HG03060 (cell line): ENCODE measurements around the gene PPP3CA.

Experiments used
- ATAC-seq: cut with Tn5 transposase; IDR thresholded peaks from one replicate; pipeline ENCODE4 v1.9.1; 2021; ENCODE audit warnings: low read depth, moderate number of reproducible peaks; ENCODE audit not compliant: unreplicated experiment

Gene PPP3CA

DNA sequence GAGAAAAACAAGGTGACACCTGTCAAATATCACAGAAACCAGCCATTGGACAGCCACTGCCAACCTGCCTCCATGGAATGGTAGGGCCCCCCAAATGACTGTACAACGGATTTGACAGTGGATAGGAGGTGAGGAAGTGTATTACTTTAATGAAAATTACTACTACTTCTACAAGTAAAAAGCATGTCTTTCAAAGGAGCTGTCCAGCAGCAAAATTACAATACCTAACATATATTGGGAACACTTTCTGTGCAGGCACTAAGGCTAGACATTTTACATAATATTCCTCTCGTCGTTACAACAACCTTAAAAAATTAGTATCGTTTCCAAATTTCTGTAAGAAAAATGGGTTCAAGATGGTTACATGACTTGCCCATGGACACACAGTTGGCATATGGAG, 14.9 kb downstream of the PPP3CA start:
- ATAC-seq, result no peak

DNA sequence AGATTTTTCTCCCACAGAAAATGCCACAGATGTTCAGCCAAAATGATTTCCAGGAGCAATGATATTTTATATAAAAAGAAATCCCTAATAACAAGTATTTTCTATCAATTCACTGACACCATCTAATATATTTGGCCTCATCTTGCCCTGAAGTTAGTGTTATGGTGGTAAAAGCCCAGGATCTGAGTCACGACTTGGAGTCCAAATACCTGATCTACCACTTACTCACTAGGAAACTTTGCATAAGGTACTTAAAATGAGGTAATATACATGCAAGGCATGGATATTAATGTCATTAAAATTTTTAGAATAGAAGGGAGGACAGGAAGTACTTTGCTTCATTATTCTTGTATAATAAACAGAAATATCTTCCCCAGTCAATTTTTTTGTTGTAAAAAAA, 16.3 kb downstream of the PPP3CA start:
- no peak for ATAC-seq

DNA sequence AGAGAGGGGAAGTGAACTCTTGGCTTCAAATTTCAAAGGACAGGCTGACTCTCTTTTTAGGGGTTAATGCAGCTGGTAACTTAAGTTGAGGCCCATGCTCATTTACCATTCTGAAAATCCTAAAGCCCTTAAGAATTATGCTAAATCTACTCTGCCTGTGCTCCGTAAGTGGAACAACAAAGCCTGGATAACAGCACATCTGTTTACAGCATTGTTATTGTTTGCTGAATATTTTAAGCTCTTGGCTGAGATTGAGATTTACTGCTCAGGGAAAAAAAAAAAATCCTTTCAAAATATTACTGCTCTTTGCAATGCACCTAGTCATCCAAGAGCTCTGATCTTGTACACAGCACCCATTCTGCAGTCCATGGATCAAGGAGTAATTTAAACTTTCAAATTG, 17.7 kb downstream of the PPP3CA start:
- ATAC-seq, result no peak

DNA sequence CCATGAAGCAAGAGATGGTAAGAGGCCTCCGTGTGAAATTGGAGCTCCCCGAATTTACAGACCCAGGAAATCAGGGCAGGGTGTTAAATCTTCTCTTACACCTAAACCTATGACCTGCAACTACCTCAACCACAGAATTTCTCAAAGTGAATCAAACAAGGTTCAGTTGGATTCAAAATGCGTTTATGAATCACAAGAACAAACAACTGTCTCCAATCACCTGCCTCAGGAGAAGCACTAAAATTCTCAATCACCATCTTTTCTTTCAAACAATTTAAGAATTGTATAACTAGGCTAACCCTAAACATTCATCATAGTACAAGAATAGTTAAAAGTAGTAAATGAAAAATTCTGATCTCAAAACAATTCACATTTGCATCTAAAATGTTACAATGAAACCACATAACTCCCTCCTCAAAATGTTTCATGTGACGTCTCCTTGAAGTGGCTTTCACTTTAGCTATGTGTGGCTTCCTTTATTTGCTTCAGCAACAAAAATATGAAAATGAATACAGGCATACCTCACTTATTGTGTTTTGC, 19.2 kb downstream of the PPP3CA start:
- ATAC-seq, result peak; percentile 76

DNA sequence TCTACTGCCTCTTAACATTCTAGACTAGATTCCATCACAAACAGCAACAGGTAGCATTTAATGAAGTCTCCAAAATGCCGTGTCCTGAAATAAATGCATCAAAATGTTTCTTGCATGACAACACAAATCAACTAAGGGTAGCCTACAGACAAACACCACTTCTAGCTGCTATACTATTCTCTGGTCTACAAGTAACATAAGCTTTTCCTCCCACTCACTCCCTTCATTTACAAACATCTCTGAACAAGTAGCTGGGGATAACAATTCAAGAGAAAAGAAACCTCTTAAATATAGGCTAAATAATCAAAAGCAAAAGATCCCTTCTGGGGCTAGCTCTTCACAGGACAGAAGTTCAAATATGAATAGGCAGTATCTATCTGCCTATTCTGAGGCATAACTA, 20.8 kb downstream of the PPP3CA start:
- no peak for ATAC-seq

DNA sequence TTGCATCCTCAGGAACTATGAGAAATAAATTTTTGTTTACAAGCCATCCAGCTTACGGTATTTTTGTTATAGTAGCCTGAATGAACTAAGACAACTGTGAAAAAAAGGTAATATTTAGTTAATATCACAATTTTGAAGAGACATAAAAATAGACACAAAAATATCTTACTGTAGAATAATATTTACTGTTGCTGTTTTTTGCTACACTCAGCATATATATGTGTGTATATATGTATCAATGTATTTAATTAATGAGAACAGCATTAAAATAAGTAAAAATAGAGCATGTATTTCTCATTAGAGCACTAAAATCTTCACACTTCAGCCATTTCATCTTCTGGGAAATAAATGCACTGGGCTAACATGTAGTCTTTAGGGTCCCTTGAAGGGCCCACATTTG, 24.6 kb downstream of the PPP3CA start:
- ATAC-seq, result no peak

DNA sequence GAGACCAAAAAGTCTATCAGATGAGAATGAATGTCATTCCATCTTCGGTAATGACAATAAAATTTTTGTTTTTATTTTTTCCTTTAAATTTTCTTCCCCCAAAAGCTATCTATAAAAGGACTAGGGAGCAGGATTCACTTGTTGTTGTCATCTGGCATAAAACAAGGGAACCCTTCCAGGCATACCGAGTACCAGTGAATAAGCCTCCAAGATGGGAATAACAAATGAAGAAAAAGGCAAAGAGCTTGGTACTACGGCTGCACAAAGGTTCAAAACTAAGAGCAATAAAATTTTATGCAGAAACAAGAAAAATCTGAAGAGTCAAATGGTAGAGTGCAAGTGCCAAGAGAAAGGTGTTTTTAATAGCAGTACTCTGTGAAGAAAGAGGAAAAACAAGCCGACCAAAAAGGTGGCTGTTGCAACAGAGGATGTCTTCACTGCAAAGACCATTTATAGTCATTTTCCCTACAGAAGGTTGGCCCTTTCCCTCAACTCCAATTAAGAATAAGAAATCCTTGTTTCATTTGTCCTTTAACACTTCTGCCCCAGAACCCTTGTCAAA, 25.8 kb downstream of the PPP3CA start:
- no peak for ATAC-seq

DNA sequence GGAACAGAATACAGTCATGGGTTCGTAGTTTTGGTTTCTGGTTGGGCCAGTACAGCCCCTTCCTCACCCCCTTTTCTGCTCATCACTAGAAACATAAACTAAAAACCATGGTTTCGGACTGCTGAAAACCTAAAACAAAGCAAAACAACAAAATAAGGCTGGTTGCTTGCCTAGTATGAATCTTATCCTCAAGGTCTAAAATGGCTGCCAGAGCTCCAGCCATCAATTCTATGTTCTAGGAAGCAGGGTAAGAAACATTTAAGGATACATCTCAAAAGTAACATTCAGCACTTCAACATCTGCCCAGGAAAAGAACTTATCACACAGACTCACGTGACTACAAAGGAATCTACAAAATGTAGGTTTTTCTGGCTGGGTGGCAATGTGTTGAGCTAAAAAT, 31.5 kb downstream of the PPP3CA start:
- no peak for ATAC-seq

DNA sequence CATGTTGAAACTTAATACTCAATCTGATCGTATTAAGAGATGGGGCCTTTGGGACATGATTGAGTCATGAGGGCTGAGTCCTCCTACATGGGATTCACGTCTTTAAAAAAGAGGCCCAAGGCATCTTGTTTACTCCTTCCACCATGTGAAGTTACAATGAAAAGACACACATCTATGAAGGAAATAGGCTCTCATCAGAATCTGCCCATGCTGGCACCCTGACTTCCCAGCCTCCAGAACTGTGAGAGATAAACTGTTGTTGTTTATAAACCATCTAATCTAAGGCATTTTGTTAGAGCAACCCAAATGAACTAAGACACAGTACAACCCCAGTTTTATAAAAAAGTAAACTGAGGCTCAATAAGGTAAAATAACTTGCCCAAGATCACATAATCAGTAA, 32.3 kb downstream of the PPP3CA start:
- ATAC-seq, result no peak

DNA sequence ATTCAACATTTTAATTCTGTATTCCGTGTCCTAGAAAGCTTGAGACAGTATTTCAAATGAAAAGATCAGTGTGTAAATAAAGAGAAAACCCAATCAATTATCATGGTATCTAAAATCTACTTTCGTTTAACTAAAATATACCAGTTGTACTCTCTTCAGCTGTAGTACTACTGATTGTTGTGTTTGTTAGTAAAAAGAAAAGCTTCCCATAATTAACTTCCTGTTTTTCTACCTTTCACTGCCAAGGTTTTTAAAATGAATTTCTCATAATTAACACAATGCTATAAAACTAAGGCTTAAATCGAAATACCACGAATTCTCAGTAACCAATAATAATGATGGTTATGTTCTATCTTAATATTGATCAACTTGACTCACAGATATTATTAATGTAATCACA, 37.4 kb downstream of the PPP3CA start:
- ATAC-seq, result no peak

DNA sequence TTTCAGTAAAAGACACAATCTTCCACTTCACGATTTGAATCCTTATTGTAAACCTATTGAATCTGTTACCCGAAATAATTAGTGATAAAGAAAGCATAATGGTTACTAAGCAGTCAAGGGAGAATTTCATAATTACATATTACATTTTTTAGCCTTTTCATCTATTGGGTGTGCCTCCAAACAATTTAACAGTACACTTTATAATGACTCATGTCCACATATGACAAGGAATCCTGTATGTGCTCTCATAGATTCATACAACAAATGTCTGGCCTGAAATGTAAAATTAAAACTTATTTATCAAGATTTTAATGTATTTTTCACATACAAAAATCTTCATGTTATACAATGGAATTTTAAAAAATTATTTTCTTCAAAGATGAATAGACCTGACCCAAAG, 39.4 kb downstream of the PPP3CA start:
- no peak for ATAC-seq

DNA sequence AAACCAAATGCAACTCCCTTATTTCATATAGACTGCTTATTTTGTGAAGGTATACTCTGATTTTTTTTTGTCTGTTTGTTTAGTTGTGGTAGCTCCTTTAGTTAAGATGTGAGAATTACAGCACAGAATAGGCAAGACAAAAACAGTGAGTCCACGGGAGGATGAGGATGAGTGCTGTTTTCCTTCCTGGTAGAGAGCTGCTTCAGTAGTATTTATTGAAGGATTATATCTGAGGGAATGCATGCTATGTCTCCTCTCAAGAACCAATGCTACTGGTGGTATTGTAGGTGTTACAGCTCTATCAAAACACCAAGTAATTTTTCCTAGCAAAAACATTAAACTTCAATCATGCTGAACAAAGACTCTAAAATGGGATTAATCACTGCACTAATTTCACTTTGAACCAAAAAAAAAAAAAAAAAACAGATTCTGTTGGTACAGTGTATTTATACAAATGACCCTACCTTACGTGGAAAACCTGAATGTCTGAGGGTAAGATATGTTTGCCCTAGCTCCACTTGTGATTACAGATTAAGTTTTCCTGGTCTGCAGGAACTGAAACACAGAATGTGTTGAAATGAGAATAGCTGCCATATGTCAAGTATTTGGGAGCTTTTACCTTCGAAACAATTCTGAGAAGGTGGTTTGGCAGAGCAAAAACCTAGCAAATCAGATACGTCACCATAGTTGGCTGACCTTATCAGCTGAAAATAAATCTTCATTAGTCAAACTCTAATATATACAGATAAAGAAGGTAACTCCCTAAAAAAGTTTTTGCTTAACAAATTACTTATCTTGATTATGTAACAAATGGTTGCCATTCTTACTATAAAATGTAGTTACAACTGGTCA, 40.3 kb downstream of the PPP3CA start:
- no peak for ATAC-seq

DNA sequence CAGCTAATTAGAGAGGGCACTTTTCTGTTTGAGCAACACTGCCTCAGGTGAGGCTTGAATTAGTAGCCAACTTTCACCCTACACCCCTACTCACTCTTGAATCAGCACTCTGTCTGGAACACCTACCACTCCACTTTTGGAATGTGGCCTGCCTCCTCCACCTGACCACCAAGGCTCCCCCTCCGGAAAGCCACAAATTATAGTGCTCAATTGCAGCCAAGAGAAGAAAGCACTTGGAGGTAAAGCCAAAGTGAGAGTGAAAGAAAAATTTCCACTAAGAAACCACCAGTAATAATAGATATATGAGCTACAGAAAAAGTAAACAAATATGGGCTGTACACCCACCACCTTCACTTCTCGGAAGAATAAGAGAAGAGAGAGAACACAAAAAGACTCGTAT, 41.1 kb downstream of the PPP3CA start:
- peak; percentile 58 for ATAC-seq

DNA sequence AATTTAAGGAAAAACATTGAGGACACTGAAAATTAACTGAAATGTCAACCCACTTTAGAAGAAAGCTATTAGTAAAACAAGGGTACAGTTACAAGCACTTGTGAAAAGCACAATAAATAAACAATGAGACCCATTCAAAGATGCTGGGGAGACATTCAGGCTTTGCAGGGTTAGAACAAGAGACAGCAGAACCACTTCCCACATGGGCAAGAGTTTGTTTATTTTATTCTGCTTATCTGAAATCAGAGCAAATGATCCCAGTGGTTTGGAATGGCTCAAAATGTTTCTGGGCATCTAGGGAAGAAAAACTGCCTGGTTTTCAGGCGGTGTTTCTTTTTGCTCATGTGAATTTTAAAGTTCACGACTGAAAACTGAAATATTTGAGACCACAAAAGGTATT, 42.4 kb downstream of the PPP3CA start:
- no peak for ATAC-seq

DNA sequence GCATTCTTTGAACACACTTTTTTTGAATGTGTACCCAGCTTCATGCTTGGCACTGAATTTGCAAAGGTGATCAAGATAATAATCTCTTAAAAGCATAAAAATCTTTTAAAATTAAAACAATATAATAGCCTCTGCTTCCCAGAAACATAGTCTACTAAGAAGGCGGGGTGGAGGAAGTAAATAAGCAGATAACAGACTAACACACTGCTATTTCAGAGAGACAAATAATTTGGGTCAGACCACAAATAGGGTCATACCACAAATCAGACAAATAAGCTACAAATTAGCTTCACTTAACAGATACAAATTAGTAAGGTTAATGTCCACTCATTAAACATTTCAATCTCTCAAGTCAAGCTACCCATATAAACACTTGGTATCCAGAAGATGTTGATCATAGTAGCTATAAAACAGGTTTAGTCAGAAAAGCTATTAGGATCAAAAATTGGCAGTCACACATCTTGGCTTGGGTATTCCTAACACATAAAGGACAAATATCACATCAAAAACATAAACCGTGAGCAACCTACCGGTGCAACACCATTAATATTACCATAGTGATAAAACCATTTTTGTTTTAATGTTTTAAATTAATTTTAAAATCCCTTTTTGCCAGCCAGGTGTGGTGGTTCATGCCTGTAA, 47.3 kb downstream of the PPP3CA start:
- ATAC-seq, result no peak

DNA sequence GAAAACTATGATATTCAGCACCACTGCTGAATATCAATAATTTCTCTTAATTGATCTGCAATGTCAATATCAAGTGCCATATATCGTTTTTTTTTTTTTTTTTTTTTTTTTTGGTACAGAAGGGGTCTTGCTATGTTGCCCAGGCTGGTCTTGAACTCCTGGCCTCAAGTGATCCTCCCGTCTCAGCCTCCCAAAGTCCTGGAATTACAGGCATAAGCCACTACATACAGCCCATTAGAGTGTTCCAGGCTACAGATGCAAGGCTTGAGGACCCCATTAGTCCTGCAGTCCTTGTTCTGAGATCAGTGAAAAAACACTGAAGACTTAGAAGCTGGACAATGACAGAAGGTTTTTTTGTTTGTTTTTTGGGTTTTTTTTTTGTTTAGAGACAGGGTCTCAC, 48.3 kb downstream of the PPP3CA start:
- no peak for ATAC-seq

DNA sequence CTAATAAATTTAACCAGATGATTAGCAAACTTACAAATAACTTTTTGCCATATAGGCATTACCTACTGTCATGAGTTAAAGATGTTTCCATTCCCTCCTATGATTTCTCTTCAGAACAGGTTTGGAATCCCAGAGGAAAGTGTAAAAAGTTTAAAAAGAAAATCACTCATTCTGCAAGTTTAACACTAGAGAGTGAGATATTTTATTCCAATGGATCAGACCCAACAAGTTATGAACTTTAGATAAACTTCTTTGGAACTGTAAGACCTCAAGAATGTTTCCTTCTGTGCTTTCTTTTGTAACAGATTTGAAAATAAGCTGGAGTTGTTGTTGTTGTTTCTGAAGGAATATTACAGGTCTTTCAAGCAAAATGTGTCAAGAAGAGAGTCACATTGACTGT, 51.6 kb downstream of the PPP3CA start:
- no peak for ATAC-seq

DNA sequence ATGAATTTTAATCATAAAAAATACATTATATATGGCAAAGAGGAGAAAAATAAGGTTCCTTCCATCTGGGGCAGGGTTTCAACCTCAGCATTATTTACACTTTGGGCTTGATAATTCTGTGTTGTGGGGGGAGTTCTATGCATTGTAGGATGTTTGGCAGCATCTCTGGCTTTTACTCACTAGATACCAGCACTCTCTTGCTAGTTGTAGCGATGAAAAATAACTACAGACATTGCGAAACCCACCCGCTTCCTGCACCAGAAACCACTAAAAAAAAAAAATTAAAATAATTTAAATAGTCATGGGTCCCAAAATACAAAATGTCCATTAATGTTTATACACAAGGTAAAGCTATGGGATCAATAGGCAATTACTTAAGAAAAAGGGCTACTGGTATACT, 52.7 kb downstream of the PPP3CA start:
- no peak for ATAC-seq

DNA sequence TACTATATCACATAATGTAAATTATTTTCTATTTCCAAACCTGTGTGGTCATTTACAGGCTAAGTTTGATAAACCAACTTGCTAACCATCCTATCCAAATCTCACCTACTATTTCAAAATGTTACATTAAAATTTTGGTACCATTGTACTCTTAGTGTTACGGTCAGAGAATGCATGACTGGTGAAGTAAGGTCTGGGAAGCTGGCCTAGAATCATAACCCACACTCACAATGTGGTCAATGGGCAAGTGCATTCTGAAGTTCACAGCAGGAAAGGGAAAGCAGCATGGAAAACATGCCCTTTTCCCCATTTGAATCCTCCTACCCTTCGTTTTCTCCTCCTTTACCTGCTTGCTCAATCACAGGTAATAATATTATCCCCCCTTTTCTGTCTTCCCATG, 54.4 kb downstream of the PPP3CA start:
- no peak for ATAC-seq

DNA sequence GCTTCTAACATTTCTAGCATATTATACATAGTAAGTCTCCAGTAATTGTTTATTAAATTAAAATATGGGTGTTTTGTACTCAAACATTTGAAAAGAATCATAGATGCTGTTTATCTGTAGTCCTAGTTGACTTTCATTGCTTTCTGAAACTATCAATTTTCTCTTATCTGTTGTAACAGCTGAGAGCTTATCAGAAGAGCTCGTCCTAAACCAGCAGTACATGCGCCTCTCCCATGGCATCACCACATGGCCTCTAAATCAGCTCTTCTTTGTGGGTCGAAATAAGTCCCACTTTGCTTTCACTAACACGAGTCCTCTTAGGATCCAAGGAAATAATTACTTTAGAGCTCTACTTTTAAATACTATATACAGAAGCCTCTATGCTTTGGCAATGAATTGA, 55.1 kb downstream of the PPP3CA start:
- no peak for ATAC-seq

DNA sequence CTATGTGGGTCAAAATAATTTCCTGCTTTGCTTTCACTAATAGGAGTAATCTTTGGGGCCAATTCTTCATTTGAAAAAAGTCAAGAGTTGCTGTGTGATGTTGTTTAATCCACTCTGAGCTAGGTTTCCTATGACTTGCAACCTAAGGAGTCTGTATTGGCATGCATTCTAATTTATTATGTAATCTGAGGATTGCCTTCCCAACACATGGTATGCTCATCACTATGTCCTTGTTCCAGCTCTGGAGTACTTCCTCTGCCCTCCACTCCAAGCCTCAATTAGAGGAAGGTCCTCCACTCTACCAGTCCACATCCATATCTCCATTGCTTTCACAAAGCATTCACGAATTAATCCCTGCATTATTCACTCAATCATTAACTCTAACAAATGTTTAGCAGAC, 56.1 kb downstream of the PPP3CA start:
- ATAC-seq, result no peak

DNA sequence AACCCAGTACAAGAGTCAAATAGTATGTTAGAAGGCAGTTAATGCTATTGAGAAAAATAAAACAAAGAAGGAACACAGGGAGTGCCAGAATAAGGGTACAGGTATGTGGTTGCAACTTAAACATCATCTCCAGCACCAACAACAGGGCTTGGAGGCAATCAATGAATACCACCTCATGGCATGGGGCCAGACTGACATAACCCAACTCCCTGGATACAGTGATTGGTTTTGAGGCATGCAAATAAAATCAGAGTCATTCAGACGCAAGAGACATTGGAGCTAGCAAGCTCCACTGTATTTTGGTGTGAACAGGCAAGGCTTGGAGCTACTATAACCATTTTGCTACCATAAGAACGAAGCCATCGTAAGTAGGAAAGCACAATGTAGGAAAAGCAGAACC, 56.7 kb downstream of the PPP3CA start:
- no peak for ATAC-seq
